Measurements from ENCODE around the gene RABEP2. TPM values are rescaled to one million over a fixed set of nuclear protein-coding genes. Genes with fewer than 3 reads are reported as not detected.
A peak's percentile ranks its signal among the peaks of the same experiment; 100 is the strongest.
"Not testable (repeated sequence)": the region's sequence is repeated elsewhere in the genome, so short reads cannot be mapped to it uniquely, and the experiment has no call there.

Gene RABEP2
- total RNA-seq (12.6 TPM), polyA plus RNA-seq (21.2 TPM)
- long read RNA-seq, donor 1, result 0 reads
- long read RNA-seq, donor 2, result 0 reads
- long read RNA-seq, donor 3, partial matches to known transcripts, result 81 of 90 reads
- long read RNA-seq, donor 3, other reads (novel, unspliced or antisense), result 9 of 90 reads
- long read RNA-seq, donor 4, result 0 reads
- long read RNA-seq, donor 5, partial matches to known transcripts, result 0 of 2 reads
- long read RNA-seq, donor 5, other reads (novel, unspliced or antisense), result 0 of 2 reads
- long read RNA-seq, donor 6, partial matches to known transcripts, result 0 of 1 reads
- long read RNA-seq, donor 6, other reads (novel, unspliced or antisense), result 0 of 1 reads
- long read RNA-seq, donor 7, result 0 reads
- long read RNA-seq, donor 8, partial matches to known transcripts, result 0 of 1 reads
- long read RNA-seq, donor 8, other reads (novel, unspliced or antisense), result 0 of 1 reads
- long read RNA-seq, donor 9, partial matches to known transcripts, result 0 of 1 reads
- long read RNA-seq, donor 9, other reads (novel, unspliced or antisense), result 0 of 1 reads
- long read RNA-seq, donor 10, partial matches to known transcripts, result 5 of 14 reads
- long read RNA-seq, donor 10, other reads (novel, unspliced or antisense), result 7 of 14 reads

- Histone ChIP-seq H3K27me3 (ENCODE audit: control insufficient read depth in 2 of 2, insufficient read depth in 1 of 2, low read length in 1 of 2) (no peaks in the 10 kb centered on the region), H3K27ac (ENCODE audit: low read depth in 1 of 2, low read length in 1 of 2) (peak within 1 kb of the TSS; percentile 99 to 100), H3K4me3 (ENCODE audit: low read length in 2 of 2) (peak within 1 kb of the TSS; percentile 77 to 100), H3K36me3 (ENCODE audit: control insufficient read depth in 2 of 2, insufficient read depth in 2 of 2, low read length in 1 of 2) (peaks cover 13 to 19% of the 10 kb centered on the region in 2 donors), H3K9me3 (ENCODE audit: control insufficient read depth in 2 of 2, insufficient read depth in 1 of 2, low read length in 1 of 2) (peaks cover 0 to 3% of the 10 kb centered on the region in 2 donors), H3K4me1 (ENCODE audit: control insufficient read depth in 2 of 2, insufficient read depth in 2 of 2, low read length in 2 of 2) (peaks cover 7 to 26% of the 10 kb centered on the region in 2 donors)
- WGBS, result 1% methylated on average over 66 of the region's 66 CpGs
- peak in 8 of 9 donors; percentile 77 to 96 (median 89) for DNase-seq (ENCODE audit: low read depth in 6 of 9, low spot score in 9 of 9)
Measured at GRCh38 chr16:28924762-28925385, at the start of gene RABEP2. Gene RABEP2, minus strand, starts transcription at chr16:28925238. Its CDS starts 75 bp downstream, at chr16:28925163.

- under 1% methylated on average over 60 of the region's 60 CpGs for WGBS
- H3K27ac ChIP-seq (ENCODE audit: low read depth in 1 of 2, low read length in 1 of 2), result peak within 1 kb of the TSS; percentile 50 to 53
Measured at GRCh38 chr16:28974437-28975157, 49.6 kb upstream of the RABEP2 start, which contains the start of gene SPNS1. Gene SPNS1, plus strand, starts transcription at chr16:28974778. Its CDS starts 374 bp downstream, at chr16:28975152.

GRCh38 chr16:28974007-28974436 is 49.0 kb upstream of the RABEP2 start:
- peak overlapping the region; percentile 69 to 94 for H3K4me3 ChIP-seq (ENCODE audit: low read length in 2 of 2)
- H3K36me3 ChIP-seq (ENCODE audit: control insufficient read depth in 2 of 2, insufficient read depth in 2 of 2, low read length in 1 of 2), result peaks cover 22 to 26% of the 10 kb centered on the region in 2 donors
- H3K27me3 ChIP-seq (ENCODE audit: control insufficient read depth in 2 of 2, insufficient read depth in 1 of 2, low read length in 1 of 2), result no peaks in the 10 kb centered on the region
- no peaks in the 10 kb centered on the region for H3K9me3 ChIP-seq (ENCODE audit: control insufficient read depth in 2 of 2, insufficient read depth in 1 of 2, low read length in 1 of 2)
- H3K4me1 ChIP-seq (ENCODE audit: control insufficient read depth in 2 of 2, insufficient read depth in 2 of 2, low read length in 2 of 2), result peaks cover 10 to 24% of the 10 kb centered on the region in 2 donors
- peak in 2 of 9 donors; percentile 25 to 54 for DNase-seq (ENCODE audit: low read depth in 6 of 9, low spot score in 9 of 9)
- 1% methylated on average over 17 of the region's 17 CpGs for WGBS
- H3K27ac ChIP-seq (ENCODE audit: low read depth in 1 of 2, low read length in 1 of 2), result peak overlapping the region; percentile 50 to 53

More at GRCh38 chr16:28974437-28975157, 49.6 kb upstream of the RABEP2 start, which contains the start of gene SPNS1:
- Histone ChIP-seq H3K27me3 (ENCODE audit: control insufficient read depth in 2 of 2, insufficient read depth in 1 of 2, low read length in 1 of 2) (no peaks in the 10 kb centered on the region), H3K9me3 (ENCODE audit: control insufficient read depth in 2 of 2, insufficient read depth in 1 of 2, low read length in 1 of 2) (no peaks in the 10 kb centered on the region), H3K36me3 (ENCODE audit: control insufficient read depth in 2 of 2, insufficient read depth in 2 of 2, low read length in 1 of 2) (peaks cover 27 to 32% of the 10 kb centered on the region in 2 donors), H3K4me1 (ENCODE audit: control insufficient read depth in 2 of 2, insufficient read depth in 2 of 2, low read length in 2 of 2) (peaks cover 10 to 24% of the 10 kb centered on the region in 2 donors), H3K4me3 (ENCODE audit: low read length in 2 of 2) (peak within 1 kb of the TSS; percentile 69 to 94)
- DNase-seq (ENCODE audit: low read depth in 6 of 9, low spot score in 9 of 9), result peak; percentile 85 to 96 (median 89)

GRCh38 chr16:28969696-28970095 is 44.7 kb upstream of the RABEP2 start:
- H3K4me1 ChIP-seq (ENCODE audit: control insufficient read depth in 2 of 2, insufficient read depth in 2 of 2, low read length in 2 of 2); H3K9me3 ChIP-seq (ENCODE audit: control insufficient read depth in 2 of 2, insufficient read depth in 1 of 2, low read length in 1 of 2); H3K4me3 ChIP-seq (ENCODE audit: low read length in 2 of 2); DNase-seq (ENCODE audit: low read depth in 6 of 9, low spot score in 9 of 9); H3K27ac ChIP-seq (ENCODE audit: low read depth in 1 of 2, low read length in 1 of 2); H3K27me3 ChIP-seq (ENCODE audit: control insufficient read depth in 2 of 2, insufficient read depth in 1 of 2, low read length in 1 of 2): not testable (repeated sequence)
- H3K36me3 ChIP-seq (ENCODE audit: control insufficient read depth in 2 of 2, insufficient read depth in 2 of 2, low read length in 1 of 2), result peaks cover 8 to 11% of the 10 kb centered on the region in 2 donors
- WGBS, result 99% methylated on average over 2 of the region's 2 CpGs

GRCh38 chr16:28967156-28967555 is 42.1 kb upstream of the RABEP2 start:
- Histone ChIP-seq H3K9me3 (ENCODE audit: control insufficient read depth in 2 of 2, insufficient read depth in 1 of 2, low read length in 1 of 2) (no peaks in the 10 kb centered on the region), H3K27ac (ENCODE audit: low read depth in 1 of 2, low read length in 1 of 2) (no peak overlapping the region), H3K27me3 (ENCODE audit: control insufficient read depth in 2 of 2, insufficient read depth in 1 of 2, low read length in 1 of 2) (no peaks in the 10 kb centered on the region), H3K36me3 (ENCODE audit: control insufficient read depth in 2 of 2, insufficient read depth in 2 of 2, low read length in 1 of 2) (peaks cover 34 to 36% of the 10 kb centered on the region in 2 donors), H3K4me3 (ENCODE audit: low read length in 2 of 2) (no peak overlapping the region), H3K4me1 (ENCODE audit: control insufficient read depth in 2 of 2, insufficient read depth in 2 of 2, low read length in 2 of 2) (no peaks in the 10 kb centered on the region)
- DNase-seq (ENCODE audit: low read depth in 6 of 9, low spot score in 9 of 9), result no peak
- 96% methylated on average over 4 of the region's 4 CpGs for WGBS

- peaks cover 53 to 56% of the 10 kb centered on the region in 2 donors for H3K36me3 ChIP-seq (ENCODE audit: control insufficient read depth in 2 of 2, insufficient read depth in 2 of 2, low read length in 1 of 2)
- no peaks in the 10 kb centered on the region for H3K27me3 ChIP-seq (ENCODE audit: control insufficient read depth in 2 of 2, insufficient read depth in 1 of 2, low read length in 1 of 2)
- H3K4me3 ChIP-seq (ENCODE audit: low read length in 2 of 2), result no peak overlapping the region
- no peaks in the 10 kb centered on the region for H3K4me1 ChIP-seq (ENCODE audit: control insufficient read depth in 2 of 2, insufficient read depth in 2 of 2, low read length in 2 of 2)
- H3K9me3 ChIP-seq (ENCODE audit: control insufficient read depth in 2 of 2, insufficient read depth in 1 of 2, low read length in 1 of 2), result no peaks in the 10 kb centered on the region
- H3K27ac ChIP-seq (ENCODE audit: low read depth in 1 of 2, low read length in 1 of 2), result no peak overlapping the region
- DNase-seq (ENCODE audit: low read depth in 6 of 9, low spot score in 9 of 9), result no peak
- WGBS, result over 99% methylated on average over 2 of the region's 2 CpGs
Measured at GRCh38 chr16:28964496-28964895, 39.5 kb upstream of the RABEP2 start.

- Histone ChIP-seq H3K27ac (ENCODE audit: low read depth in 1 of 2, low read length in 1 of 2) (no peak overlapping the region), H3K9me3 (ENCODE audit: control insufficient read depth in 2 of 2, insufficient read depth in 1 of 2, low read length in 1 of 2) (no peaks in the 10 kb centered on the region), H3K4me1 (ENCODE audit: control insufficient read depth in 2 of 2, insufficient read depth in 2 of 2, low read length in 2 of 2) (no peaks in the 10 kb centered on the region), H3K27me3 (ENCODE audit: control insufficient read depth in 2 of 2, insufficient read depth in 1 of 2, low read length in 1 of 2) (no peaks in the 10 kb centered on the region), H3K36me3 (ENCODE audit: control insufficient read depth in 2 of 2, insufficient read depth in 2 of 2, low read length in 1 of 2) (peaks cover 57 to 60% of the 10 kb centered on the region in 2 donors), H3K4me3 (ENCODE audit: low read length in 2 of 2) (no peak overlapping the region)
- DNase-seq (ENCODE audit: low read depth in 6 of 9, low spot score in 9 of 9), result no peak
- 81% methylated on average over 3 of the region's 3 CpGs for WGBS
Measured at GRCh38 chr16:28964072-28964471, 39.0 kb upstream of the RABEP2 start.

GRCh38 chr16:28958836-28959235 is 33.8 kb upstream of the RABEP2 start:
- 97% methylated on average over 6 of the region's 6 CpGs for WGBS
- H3K27ac ChIP-seq (ENCODE audit: low read depth in 1 of 2, low read length in 1 of 2), result no peak overlapping the region
- no peaks in the 10 kb centered on the region for H3K9me3 ChIP-seq (ENCODE audit: control insufficient read depth in 2 of 2, insufficient read depth in 1 of 2, low read length in 1 of 2)
- H3K4me1 ChIP-seq (ENCODE audit: control insufficient read depth in 2 of 2, insufficient read depth in 2 of 2, low read length in 2 of 2), result no peaks in the 10 kb centered on the region
- H3K27me3 ChIP-seq (ENCODE audit: control insufficient read depth in 2 of 2, insufficient read depth in 1 of 2, low read length in 1 of 2), result no peaks in the 10 kb centered on the region
- H3K36me3 ChIP-seq (ENCODE audit: control insufficient read depth in 2 of 2, insufficient read depth in 2 of 2, low read length in 1 of 2), result peaks cover 83 to 93% of the 10 kb centered on the region in 2 donors
- no peak overlapping the region for H3K4me3 ChIP-seq (ENCODE audit: low read length in 2 of 2)
- DNase-seq (ENCODE audit: low read depth in 6 of 9, low spot score in 9 of 9), result no peak
